ENCODE results near the gene NSL1. TPM values are rescaled to one million over a fixed set of nuclear protein-coding genes. Genes with fewer than 3 reads are reported as not detected.

The NSL1 gene
- total and polyA plus RNA-seq, 2 donors from 2014 or later, result 19.5 to 34.5 TPM

GRCh38 chr1:212737559-212737958 lies 54.0 kb downstream of the NSL1 start:
- Histone ChIP-seq H3K4me3 (ENCODE audit: low read length in 3 of 3) (no peak overlapping the region), H3K4me1 (ENCODE audit: control insufficient read depth in 2 of 3, insufficient read depth in 2 of 3, low read depth in 1 of 3, low read length in 3 of 3) (no peaks in the 10 kb centered on the region), H3K36me3 (ENCODE audit: control insufficient read depth in 2 of 3, insufficient read depth in 3 of 3, low read length in 3 of 3) (peaks cover 0 to 3% (median 0%) of the 10 kb centered on the region in 3 donors), H3K27me3 (ENCODE audit: control insufficient read depth, insufficient read depth, low read length) (no peaks in the 10 kb centered on the region), H3K27ac (ENCODE audit: low read depth in 2 of 2, low read length in 2 of 2) (no peak overlapping the region), H3K9ac (ENCODE audit: low read length in 3 of 3) (no peak overlapping the region), H3K9me3 (ENCODE audit: control insufficient read depth in 2 of 3, insufficient read depth in 1 of 3, low read length in 3 of 3) (no peaks in the 10 kb centered on the region)
- TF ChIP-seq CTCF (IDR thresholded peaks at IDR 0.05; ENCODE audit: borderline replicate concordance, extremely low read depth, insufficient read depth), result no peak
- DNase-seq (no peak), FAIRE-seq (no peak)
- intact Hi-C loops (cut with DNase I), result no loop called here

GRCh38 chr1:212733109-212733508 lies 58.5 kb downstream of the NSL1 start:
- no peak overlapping the region for H3K27ac ChIP-seq (ENCODE audit: low read depth in 2 of 2, low read length in 2 of 2)
- no peak for DNase-seq
- H3K36me3 ChIP-seq (ENCODE audit: control insufficient read depth in 2 of 3, insufficient read depth in 3 of 3, low read length in 3 of 3), result no peaks in the 10 kb centered on the region
- intact Hi-C loops (cut with DNase I), result no loop called here
- no peak overlapping the region for H3K4me3 ChIP-seq (ENCODE audit: low read length in 3 of 3)
- no peaks in the 10 kb centered on the region for H3K27me3 ChIP-seq (ENCODE audit: control insufficient read depth, insufficient read depth, low read length)
- H3K4me1 ChIP-seq (ENCODE audit: control insufficient read depth in 2 of 3, insufficient read depth in 2 of 3, low read depth in 1 of 3, low read length in 3 of 3), result no peaks in the 10 kb centered on the region
- no peak for TF ChIP-seq CTCF (IDR thresholded peaks at IDR 0.05; ENCODE audit: borderline replicate concordance, extremely low read depth, insufficient read depth)
- no peak overlapping the region for H3K9ac ChIP-seq (ENCODE audit: low read length in 3 of 3)
- H3K9me3 ChIP-seq (ENCODE audit: control insufficient read depth in 2 of 3, insufficient read depth in 1 of 3, low read length in 3 of 3), result no peaks in the 10 kb centered on the region
- FAIRE-seq, result no peak

GRCh38 chr1:212731630-212732029 lies 59.9 kb downstream of the NSL1 start:
- FAIRE-seq, result no peak
- intact Hi-C loops (cut with DNase I), result no loop called here
- H3K4me3 ChIP-seq (ENCODE audit: low read length in 3 of 3), result no peak overlapping the region
- H3K9me3 ChIP-seq (ENCODE audit: control insufficient read depth in 2 of 3, insufficient read depth in 1 of 3, low read length in 3 of 3), result no peaks in the 10 kb centered on the region
- H3K27me3 ChIP-seq (ENCODE audit: control insufficient read depth, insufficient read depth, low read length), result no peaks in the 10 kb centered on the region
- H3K36me3 ChIP-seq (ENCODE audit: control insufficient read depth in 2 of 3, insufficient read depth in 3 of 3, low read length in 3 of 3), result no peaks in the 10 kb centered on the region
- no peak for DNase-seq
- TF ChIP-seq CTCF (IDR thresholded peaks at IDR 0.05; ENCODE audit: borderline replicate concordance, extremely low read depth, insufficient read depth), result no peak
- no peaks in the 10 kb centered on the region for H3K4me1 ChIP-seq (ENCODE audit: control insufficient read depth in 2 of 3, insufficient read depth in 2 of 3, low read depth in 1 of 3, low read length in 3 of 3)
- no peak overlapping the region for H3K9ac ChIP-seq (ENCODE audit: low read length in 3 of 3)
- H3K27ac ChIP-seq (ENCODE audit: low read depth in 2 of 2, low read length in 2 of 2), result no peak overlapping the region

- Histone ChIP-seq H3K9me3 (ENCODE audit: control insufficient read depth in 2 of 3, insufficient read depth in 1 of 3, low read length in 3 of 3) (no peaks in the 10 kb centered on the region), H3K36me3 (ENCODE audit: control insufficient read depth in 2 of 3, insufficient read depth in 3 of 3, low read length in 3 of 3) (no peaks in the 10 kb centered on the region), H3K4me1 (ENCODE audit: control insufficient read depth in 2 of 3, insufficient read depth in 2 of 3, low read depth in 1 of 3, low read length in 3 of 3) (no peaks in the 10 kb centered on the region), H3K9ac (ENCODE audit: low read length in 3 of 3) (no peak overlapping the region), H3K4me3 (ENCODE audit: low read length in 3 of 3) (peak overlapping the region in 1 of 3 donors; percentile 2), H3K27ac (ENCODE audit: low read depth in 2 of 2, low read length in 2 of 2) (no peak overlapping the region), H3K27me3 (ENCODE audit: control insufficient read depth, insufficient read depth, low read length) (no peaks in the 10 kb centered on the region)
- intact Hi-C loops (cut with DNase I), result no loop called here
- no peak for TF ChIP-seq CTCF (IDR thresholded peaks at IDR 0.05; ENCODE audit: borderline replicate concordance, extremely low read depth, insufficient read depth)
- DNase-seq (peak in 1 of 5 donors; percentile 15), FAIRE-seq (no peak)
Observed at GRCh38 chr1:212728606-212729005, 63.0 kb downstream of the NSL1 start.
